CD4-positive, alpha-beta T cell treated with Interleukin-15 for 4 hours (primary cell): Measurements from ENCODE around the gene DDX10.

Experiments used
- DNase-seq: peaks from one replicate; pipeline ENCODE4 v3.0.0-alpha.2; 2020; ENCODE audit warnings: low spot score

The DDX10 gene

GRCh38 chr11:108654994-108655631 lies 9.8 kb upstream of the DDX10 start:
- DNase-seq = peak; percentile 26

GRCh38 chr11:108662700-108663099 lies 2.2 kb upstream of the DDX10 start:
- no peak for DNase-seq

- DNase-seq = no peak
Observed at GRCh38 chr11:108663154-108663877, 1.6 kb upstream of the DDX10 start.

- DNase-seq = no peak
Observed at GRCh38 chr11:108666373-108666772, 1.5 kb downstream of the DDX10 start.

- DNase-seq = no peak
Observed at GRCh38 chr11:108669286-108669685, 4.4 kb downstream of the DDX10 start.

GRCh38 chr11:108669711-108670110 lies 4.8 kb downstream of the DDX10 start:
- no peak for DNase-seq

GRCh38 chr11:108670451-108670850 lies 5.6 kb downstream of the DDX10 start:
- DNase-seq = no peak

- DNase-seq = no peak
Observed at GRCh38 chr11:108672113-108672512, 7.2 kb downstream of the DDX10 start.

GRCh38 chr11:108672786-108673185 lies 7.9 kb downstream of the DDX10 start:
- no peak for DNase-seq

- DNase-seq = no peak
Observed at GRCh38 chr11:108679045-108679444, 14.2 kb downstream of the DDX10 start.

GRCh38 chr11:108680271-108680670 lies 15.4 kb downstream of the DDX10 start:
- no peak for DNase-seq

- DNase-seq = no peak
Observed at GRCh38 chr11:108685419-108686130, 20.7 kb downstream of the DDX10 start.

- DNase-seq = no peak
Observed at GRCh38 chr11:108693852-108694251, 29.0 kb downstream of the DDX10 start.

- no peak for DNase-seq
Observed at GRCh38 chr11:108694846-108695245, 30.0 kb downstream of the DDX10 start.

GRCh38 chr11:108697872-108698473 lies 33.1 kb downstream of the DDX10 start:
- DNase-seq = peak; percentile 24

GRCh38 chr11:108698844-108699642 lies 34.2 kb downstream of the DDX10 start:
- no peak for DNase-seq

- no peak for DNase-seq
Observed at GRCh38 chr11:108703916-108704315, 39.0 kb downstream of the DDX10 start.

GRCh38 chr11:108705061-108705460 lies 40.2 kb downstream of the DDX10 start:
- no peak for DNase-seq

- DNase-seq = no peak
Observed at GRCh38 chr11:108708173-108708572, 43.3 kb downstream of the DDX10 start.

GRCh38 chr11:108709741-108710140 lies 44.9 kb downstream of the DDX10 start:
- no peak for DNase-seq

GRCh38 chr11:108713076-108713790 lies 48.4 kb downstream of the DDX10 start:
- no peak for DNase-seq
